GM10248 (cell line): ENCODE data around the gene SMIM5.

Experiments
- CTCF ChIA-PET: fragments of 300-600 bp; sonication (Branson Sonifier 250); formaldehyde crosslinking; extraction: SDS; loops from one replicate; lab custom pipeline; 2021; ENCODE audit warnings: antibody characterized with exemption; lab: Yijun Ruan, JAX
- POLR2A ChIA-PET: fragments of 350-650 bp; sonication (Branson Sonifier 250); formaldehyde crosslinking; extraction: SDS; loops from one replicate; lab custom pipeline; 2020; ENCODE audit warnings: antibody characterized with exemption; lab: Yijun Ruan, JAX
- DNase-seq: peaks from one replicate; pipeline ENCODE4 v3.0.0; 2012; ENCODE audit errors: extremely low spot score
- CTCF ChIP-seq: IDR thresholded peaks from 2 replicates; pipeline ENCODE4 v1.5.1; 2012; ENCODE audit warnings: mild to moderate bottlenecking, low read depth; ENCODE audit errors: extremely low read depth, missing control alignments, control extremely low read depth

SMIM5 gene

GRCh38 chr17:75638893-75639292 lies 5.7 kb downstream of the SMIM5 start:
- CTCF ChIA-PET: interaction anchor here (1.4 to 29.8 kb wide), 3 partner anchors 12 to 110 kb away, joined by 6 to 856 read pairs (median 463); a partner anchor contains a TSS
- no peak for TF ChIP-seq CTCF
- POLR2A ChIA-PET: no interaction called here
- DNase-seq: no peak

- TF ChIP-seq CTCF: no peak
- CTCF ChIA-PET: interaction anchor here (20.8 to 29.8 kb wide), 2 partner anchors 12 to 110 kb away, joined by 463 to 856 read pairs; a partner anchor contains a TSS
- no peak for DNase-seq
Observed at GRCh38 chr17:75639327-75639726, 6.1 kb downstream of the SMIM5 start.

GRCh38 chr17:75639771-75640555 lies 6.7 kb downstream of the SMIM5 start:
- TF ChIP-seq CTCF: no peak
- POLR2A ChIA-PET: no interaction called here
- CTCF ChIA-PET: interaction anchor here (1.1 to 29.8 kb wide), 5 partner anchors 11 to 109 kb away, joined by 3 to 856 read pairs (median 463); partner anchors contain the start of gene SMIM5
- no peak for DNase-seq

More at GRCh38 chr17:75639327-75639726, 6.1 kb downstream of the SMIM5 start:
- POLR2A ChIA-PET: no interaction called here

- ChIA-PET CTCF (interaction anchor here (1.1 to 29.8 kb wide), 5 partner anchors 11 to 109 kb away, joined by 3 to 856 read pairs (median 5); partner anchors contain the start of gene SMIM5), POLR2A (no interaction called here)
Observed at GRCh38 chr17:75640556-75641119, 7.4 kb downstream of the SMIM5 start.

GRCh38 chr17:75641343-75641742 lies 8.1 kb downstream of the SMIM5 start:
- no peak for DNase-seq
- ChIA-PET CTCF (interaction anchor here (0.8 to 29.8 kb wide), 7 partner anchors 11 to 108 kb away, joined by 3 to 856 read pairs (median 5); partner anchors contain the start of gene SMIM5), POLR2A (no interaction called here)
- no peak for TF ChIP-seq CTCF

More at GRCh38 chr17:75640556-75641119, 7.4 kb downstream of the SMIM5 start:
- no peak for DNase-seq
- TF ChIP-seq CTCF: no peak

- POLR2A ChIA-PET: no interaction called here
- DNase-seq: no peak
- CTCF ChIA-PET: interaction anchor here (0.8 to 29.8 kb wide), 6 partner anchors 12 to 107 kb away, joined by 3 to 856 read pairs (median 6); partner anchors contain the start of gene SMIM5
- no peak for TF ChIP-seq CTCF
Observed at GRCh38 chr17:75642182-75642783, 9.0 kb downstream of the SMIM5 start.
